Measurements from ENCODE around the gene GPANK1.

GPANK1 gene

DNA sequence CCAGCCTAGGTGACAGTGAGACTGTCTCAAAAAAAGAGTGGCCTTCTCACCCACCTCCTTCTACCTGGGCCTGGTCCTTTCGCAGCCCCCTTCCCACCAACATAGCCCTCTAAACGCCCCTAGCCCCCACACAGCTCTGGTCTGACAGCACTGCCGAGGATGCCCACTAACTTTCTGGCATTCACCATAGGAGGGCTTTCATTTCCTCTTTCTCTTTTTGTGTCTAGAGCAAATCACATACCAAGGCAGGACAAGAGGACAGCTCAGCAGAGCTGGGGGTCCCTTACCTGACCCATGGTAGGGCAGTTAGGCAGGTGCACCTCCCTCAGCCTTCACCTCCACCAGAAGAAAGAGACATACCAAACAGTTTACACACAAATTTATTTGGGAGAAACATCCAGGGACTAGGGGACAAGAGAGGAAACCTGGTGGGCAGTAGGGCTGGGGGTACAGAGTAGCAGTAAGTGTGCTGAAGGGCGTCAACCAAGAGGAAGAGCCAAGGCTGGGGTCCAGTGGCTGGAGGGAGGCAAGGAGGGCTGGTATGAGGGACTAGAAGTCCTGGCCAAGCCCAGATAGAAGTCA lies 11.6 kb upstream of the GPANK1 start:
- DNase-seq (ENCODE audit: insufficient read length) (no peak), FAIRE-seq (no peak)
- TF ChIP-seq TAF1 (IDR thresholded peaks at IDR 0.05; ENCODE audit: borderline replicate concordance, low read depth, low read length) (no peak), POLR2A (IDR thresholded peaks at IDR 0.05; ENCODE audit: low read depth, low read length) (no peak), POLR2AphosphoS5 (IDR thresholded peaks at IDR 0.05; ENCODE audit: low read depth, low read length) (no peak)

- DNase-seq (ENCODE audit: insufficient read length) (no peak), FAIRE-seq (no peak)
- TF ChIP-seq POLR2AphosphoS5 (IDR thresholded peaks at IDR 0.05; ENCODE audit: low read depth, low read length) (no peak), POLR2A (IDR thresholded peaks at IDR 0.05; ENCODE audit: low read depth, low read length) (no peak), TAF1 (IDR thresholded peaks at IDR 0.05; ENCODE audit: borderline replicate concordance, low read depth, low read length) (no peak)
Observed at GRCh38 chr6:31669676-31670075, 4.9 kb upstream of the GPANK1 start, which contains the start of gene LY6G5B. TSS of gene LY6G5B (plus strand) at chr6:31669976. CDS start at chr6:31670951, 975 bp downstream.

DNA sequence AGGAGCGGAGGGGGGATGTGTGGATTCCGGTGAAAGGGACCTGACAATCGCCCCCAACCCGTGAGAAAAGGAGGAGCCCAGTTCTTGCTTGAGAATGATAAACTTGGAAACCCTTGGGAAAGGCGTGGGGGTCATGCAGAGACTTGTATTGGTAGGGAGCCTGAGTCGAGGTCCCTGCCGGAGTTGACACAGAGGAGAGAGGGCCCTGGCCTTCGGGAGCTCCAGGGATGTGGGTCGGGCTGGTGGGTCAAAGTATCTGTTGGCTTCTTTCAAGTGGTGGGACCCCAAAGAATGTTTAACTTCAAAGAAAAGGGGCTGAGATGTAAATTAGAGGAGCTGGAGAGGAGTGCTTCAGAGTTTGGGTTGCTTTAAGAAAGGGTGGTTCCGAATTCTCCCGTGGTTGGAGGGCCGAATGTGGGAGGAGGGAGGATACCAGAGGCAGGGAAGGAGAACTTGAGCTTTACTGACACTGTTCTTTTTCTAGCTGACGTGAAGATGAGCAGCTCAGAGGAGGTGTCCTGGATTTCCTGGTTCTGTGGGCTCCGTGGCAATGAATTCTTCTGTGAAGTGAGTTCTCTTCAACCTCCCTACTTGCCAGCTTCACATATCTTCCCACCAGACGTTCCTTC lies 1.7 kb upstream of the GPANK1 start:
- TF ChIP-seq POLR2A (IDR thresholded peaks at IDR 0.05; ENCODE audit: low read depth, low read length) (no peak), TAF1 (IDR thresholded peaks at IDR 0.05; ENCODE audit: borderline replicate concordance, low read depth, low read length) (no peak), POLR2AphosphoS5 (IDR thresholded peaks at IDR 0.05; ENCODE audit: low read depth, low read length) (no peak)
- DNase-seq (ENCODE audit: insufficient read length) (no peak), FAIRE-seq (no peak)

DNA sequence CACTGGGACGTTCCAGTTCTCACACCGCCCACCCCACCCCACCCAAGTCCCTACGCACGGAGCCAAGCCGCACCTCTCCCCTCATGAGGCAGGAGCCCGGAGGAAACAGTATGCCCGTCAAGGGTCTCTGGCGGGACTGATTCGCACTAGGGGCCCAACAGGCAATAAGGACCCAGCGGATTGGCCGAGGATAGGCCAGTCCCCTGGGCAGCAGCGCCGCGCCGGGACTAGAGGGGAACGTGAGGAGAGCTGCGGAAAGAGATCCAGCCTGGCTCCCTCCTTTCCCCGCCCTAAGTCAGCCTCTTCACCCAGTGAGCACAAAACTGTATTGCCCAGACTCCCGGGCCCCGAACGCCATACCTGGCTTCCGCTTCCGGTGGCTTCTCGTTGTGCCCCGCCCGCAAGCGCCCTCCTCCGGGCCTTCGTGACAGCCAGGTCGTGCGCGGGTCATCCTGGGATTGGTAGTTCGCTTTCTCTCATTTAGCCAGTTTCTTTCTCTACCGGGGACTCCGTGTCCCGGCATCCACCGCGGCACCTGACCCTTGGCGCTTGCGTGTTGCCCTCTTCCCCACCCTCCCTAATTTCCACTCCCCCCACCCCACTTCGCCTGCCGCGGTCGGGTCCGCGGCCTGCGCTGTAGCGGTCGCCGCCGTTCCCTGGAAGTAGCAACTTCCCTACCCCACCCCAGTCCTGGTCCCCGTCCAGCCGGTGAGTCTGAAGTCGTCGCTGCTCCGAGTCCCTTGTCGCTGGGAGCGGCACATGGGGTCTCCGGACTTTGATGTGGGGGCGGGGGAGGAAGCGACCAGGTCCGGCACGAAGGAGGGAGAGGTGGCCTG lies 922 bp upstream of the GPANK1 start, which contains the start of gene CSNK2B:
Gene CSNK2B (plus strand): TSS at position 580 of the 836 bp plus-strand sequence. CDS start 752 bp downstream, outside the sequence.
- peak; percentile 82 for FAIRE-seq
- peak; percentile 97 for TF ChIP-seq POLR2A (IDR thresholded peaks at IDR 0.05; ENCODE audit: low read depth, low read length)
- peak; percentile 85 for TF ChIP-seq TAF1 (IDR thresholded peaks at IDR 0.05; ENCODE audit: borderline replicate concordance, low read depth, low read length)
- TF ChIP-seq POLR2AphosphoS5 (IDR thresholded peaks at IDR 0.05; ENCODE audit: low read depth, low read length), result peak; percentile 97
- peak; percentile 97 for DNase-seq (ENCODE audit: insufficient read length)

- DNase-seq (ENCODE audit: insufficient read length) (no peak), FAIRE-seq (no peak)
- TF ChIP-seq POLR2AphosphoS5 (IDR thresholded peaks at IDR 0.05; ENCODE audit: low read depth, low read length), result no peak
- no peak for TF ChIP-seq POLR2A (IDR thresholded peaks at IDR 0.05; ENCODE audit: low read depth, low read length)
- no peak for TF ChIP-seq TAF1 (IDR thresholded peaks at IDR 0.05; ENCODE audit: borderline replicate concordance, low read depth, low read length)
Observed at GRCh38 chr6:31663961-31664789, 622 bp downstream of the GPANK1 start.

DNA sequence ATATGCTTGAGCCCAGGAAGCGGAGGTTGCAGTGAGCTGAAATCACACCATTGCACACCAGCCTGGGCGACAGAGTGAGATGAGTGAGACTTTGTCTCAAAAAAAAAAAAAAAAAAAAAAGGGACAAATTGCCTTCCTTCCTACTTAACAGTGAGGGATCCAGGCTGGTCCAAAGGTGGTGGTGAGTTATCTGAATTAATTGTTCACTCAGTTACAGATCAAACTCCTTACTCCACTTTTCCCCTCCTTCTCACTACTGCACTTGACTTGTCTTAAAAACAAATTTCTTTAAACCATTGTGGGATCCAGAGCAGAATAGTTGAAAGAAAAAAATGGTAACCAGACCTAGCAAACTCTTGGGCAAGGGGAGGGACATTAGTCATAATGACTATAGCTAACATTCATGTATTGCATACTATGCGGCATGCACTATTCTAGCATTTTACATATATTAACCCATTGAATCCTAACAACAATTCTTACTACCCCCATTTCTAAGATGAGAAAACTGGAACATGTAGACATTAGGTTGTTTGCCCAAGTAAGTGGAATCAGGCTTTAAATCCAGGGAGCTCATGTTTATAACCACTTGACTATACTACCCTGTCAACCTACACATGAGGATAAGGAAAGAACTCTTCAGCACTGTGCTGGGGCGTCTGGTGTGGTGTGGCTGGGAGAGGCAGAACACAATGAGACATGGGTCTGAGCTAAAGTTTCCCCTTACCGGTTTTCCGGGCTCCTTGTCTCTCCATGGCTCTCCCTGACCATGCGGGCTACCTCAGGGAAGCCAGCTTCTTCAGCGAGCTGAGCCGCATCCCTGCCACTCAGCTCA lies 1.5 kb downstream of the GPANK1 start:
- FAIRE-seq (no peak), DNase-seq (ENCODE audit: insufficient read length) (no peak)
- TF ChIP-seq TAF1 (IDR thresholded peaks at IDR 0.05; ENCODE audit: borderline replicate concordance, low read depth, low read length) (no peak), POLR2A (IDR thresholded peaks at IDR 0.05; ENCODE audit: low read depth, low read length) (no peak), POLR2AphosphoS5 (IDR thresholded peaks at IDR 0.05; ENCODE audit: low read depth, low read length) (no peak)

- DNase-seq (ENCODE audit: insufficient read length), result no peak
- no peak for FAIRE-seq
- no peak for TF ChIP-seq POLR2AphosphoS5 (IDR thresholded peaks at IDR 0.05; ENCODE audit: low read depth, low read length)
- no peak; the same call in 1 of the 2 replicates for TF ChIP-seq POLR2A (IDR thresholded peaks at IDR 0.05; ENCODE audit: low read depth, low read length)
- TF ChIP-seq TAF1 (IDR thresholded peaks at IDR 0.05; ENCODE audit: borderline replicate concordance, low read depth, low read length), result no peak
Observed at GRCh38 chr6:31662124-31662723, 2.6 kb downstream of the GPANK1 start.

GRCh38 chr6:31661262-31662123 lies 3.3 kb downstream of the GPANK1 start:
- TF ChIP-seq POLR2AphosphoS5 (IDR thresholded peaks at IDR 0.05; ENCODE audit: low read depth, low read length) (no peak), POLR2A (IDR thresholded peaks at IDR 0.05; ENCODE audit: low read depth, low read length) (0 out of 2 replicates have a peak, but pooled peaks have one; percentile 1)
- FAIRE-seq, result no peak

More at GRCh38 chr6:31661262-31662123, 3.3 kb downstream of the GPANK1 start:
- DNase-seq (ENCODE audit: insufficient read length), result no peak
